Thyroid gland (tissue), 4 donors: ENCODE measurements around the gene CPPED1.

Source experiments
- POLR2A ChIP-seq, 2 donors: fragments of 450-650 bp; IDR thresholded peaks; one replicate each; pipeline ENCODE4 v1.6.1; 2017; ENCODE audit warnings: antibody characterized with exemption in 2 of 2, mild to moderate bottlenecking in 2 of 2, moderate library complexity in 1 of 2
- TF ChIP-seq, protein P1 (sequence below), 6 experiments: fragments of 200-600 bp in 3 of 6; fragments of 450-650 bp in 3 of 6; sonication (generic) in 3 of 6; IDR thresholded peaks; one replicate each; pipeline ENCODE4 v1.5.1; 2016 to 2019; ENCODE audit warnings: antibody characterized with exemption in 6 of 6, mild to moderate bottlenecking in 2 of 6, inconsistent platforms in 1 of 6, moderate library complexity in 1 of 6

GRCh38 chr16:12688951-12689850, 114.5 kb downstream of the CPPED1 start:
- TF ChIP-seq, protein P1, sequence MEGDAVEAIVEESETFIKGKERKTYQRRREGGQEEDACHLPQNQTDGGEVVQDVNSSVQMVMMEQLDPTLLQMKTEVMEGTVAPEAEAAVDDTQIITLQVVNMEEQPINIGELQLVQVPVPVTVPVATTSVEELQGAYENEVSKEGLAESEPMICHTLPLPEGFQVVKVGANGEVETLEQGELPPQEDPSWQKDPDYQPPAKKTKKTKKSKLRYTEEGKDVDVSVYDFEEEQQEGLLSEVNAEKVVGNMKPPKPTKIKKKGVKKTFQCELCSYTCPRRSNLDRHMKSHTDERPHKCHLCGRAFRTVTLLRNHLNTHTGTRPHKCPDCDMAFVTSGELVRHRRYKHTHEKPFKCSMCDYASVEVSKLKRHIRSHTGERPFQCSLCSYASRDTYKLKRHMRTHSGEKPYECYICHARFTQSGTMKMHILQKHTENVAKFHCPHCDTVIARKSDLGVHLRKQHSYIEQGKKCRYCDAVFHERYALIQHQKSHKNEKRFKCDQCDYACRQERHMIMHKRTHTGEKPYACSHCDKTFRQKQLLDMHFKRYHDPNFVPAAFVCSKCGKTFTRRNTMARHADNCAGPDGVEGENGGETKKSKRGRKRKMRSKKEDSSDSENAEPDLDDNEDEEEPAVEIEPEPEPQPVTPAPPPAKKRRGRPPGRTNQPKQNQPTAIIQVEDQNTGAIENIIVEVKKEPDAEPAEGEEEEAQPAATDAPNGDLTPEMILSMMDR (IDR thresholded peaks at IDR 0.05), result no peak
- no peak for TF ChIP-seq POLR2A (IDR thresholded peaks at IDR 0.05)
